Measurements from ENCODE around the gene HOXB6.

HOXB6 gene

GRCh38 chr17:48561884-48562810 lies 42.6 kb downstream of the HOXB6 start:
- peaks cover under 1% of the 10 kb centered on the region for H3K4me1 ChIP-seq (ENCODE audit: control insufficient read depth, low read depth, low read length)
- no peak for DNase-seq
- WGBS (ENCODE audit: extremely low coverage, insufficient coverage, low lambda C conversion rate) = no CpG with 5 or more reads among the region's 15 CpGs
- H3K4me2 ChIP-seq (ENCODE audit: low read length) = no peak overlapping the region
- H3K23ac ChIP-seq (ENCODE audit: low read length) = no peak overlapping the region
- H2BK15ac ChIP-seq (replicated peaks; ENCODE audit: low read depth) = no peak overlapping the region
- H2BK120ac ChIP-seq (ENCODE audit: low read depth, low read length) = no peak overlapping the region
- H3K4me3 ChIP-seq (ENCODE audit: low read length) = no peak overlapping the region
- H2AK5ac ChIP-seq (ENCODE audit: low read length) = no peak overlapping the region
- no peaks in the 10 kb centered on the region for H3K36me3 ChIP-seq (ENCODE audit: control insufficient read depth, insufficient read depth, low read length)
- H4K8ac ChIP-seq (ENCODE audit: low read depth, low read length) = no peak overlapping the region
- H3K79me2 ChIP-seq (ENCODE audit: control insufficient read depth, insufficient read depth, low read length) = no peaks in the 10 kb centered on the region
- no peak overlapping the region for H4K5ac ChIP-seq (ENCODE audit: low read length)
- peaks cover 94% of the 10 kb centered on the region for H3K27me3 ChIP-seq (ENCODE audit: insufficient read depth, low read length, poor library complexity)
- H3K27ac ChIP-seq (ENCODE audit: low read depth, low read length) = no peak overlapping the region
- no peak overlapping the region for H3K56ac ChIP-seq (ENCODE audit: low read length)
- H3K79me1 ChIP-seq (ENCODE audit: low read length) = no peaks in the 10 kb centered on the region
- no peak overlapping the region for H2BK5ac ChIP-seq (ENCODE audit: low read length)
- no peak overlapping the region for H3K9ac ChIP-seq (ENCODE audit: low read length)
- H3K4ac ChIP-seq (ENCODE audit: low read depth, low read length) = no peak overlapping the region
- H3K18ac ChIP-seq (ENCODE audit: low read length) = no peak overlapping the region

- Histone ChIP-seq H3K9ac (ENCODE audit: low read length) (no peak overlapping the region), H3K23ac (ENCODE audit: low read length) (no peak overlapping the region), H2BK15ac (replicated peaks; ENCODE audit: low read depth) (no peak overlapping the region), H3K4me3 (ENCODE audit: low read length) (no peak overlapping the region), H3K56ac (ENCODE audit: low read length) (no peak overlapping the region), H2AK5ac (ENCODE audit: low read length) (no peak overlapping the region), H3K18ac (ENCODE audit: low read length) (no peak overlapping the region), H2BK5ac (ENCODE audit: low read length) (no peak overlapping the region), H4K8ac (ENCODE audit: low read depth, low read length) (no peak overlapping the region), H3K4me1 (ENCODE audit: control insufficient read depth, low read depth, low read length) (no peaks in the 10 kb centered on the region), H3K27ac (ENCODE audit: low read depth, low read length) (no peak overlapping the region), H3K79me2 (ENCODE audit: control insufficient read depth, insufficient read depth, low read length) (no peaks in the 10 kb centered on the region), H3K4ac (ENCODE audit: low read depth, low read length) (no peak overlapping the region), H4K5ac (ENCODE audit: low read length) (no peak overlapping the region), H3K27me3 (ENCODE audit: insufficient read depth, low read length, poor library complexity) (peaks cover 90% of the 10 kb centered on the region), H3K79me1 (ENCODE audit: low read length) (no peaks in the 10 kb centered on the region), H3K36me3 (ENCODE audit: control insufficient read depth, insufficient read depth, low read length) (no peaks in the 10 kb centered on the region), H3K4me2 (ENCODE audit: low read length) (no peak overlapping the region), H2BK120ac (ENCODE audit: low read depth, low read length) (no peak overlapping the region)
- DNase-seq = no peak
- WGBS (ENCODE audit: extremely low coverage, insufficient coverage, low lambda C conversion rate) = no CpG with 5 or more reads among the region's 14 CpGs
Observed at GRCh38 chr17:48559840-48560817, 44.7 kb downstream of the HOXB6 start.

- H2AK5ac ChIP-seq (ENCODE audit: low read length) = no peak overlapping the region
- no peak overlapping the region for H2BK120ac ChIP-seq (ENCODE audit: low read depth, low read length)
- H3K27ac ChIP-seq (ENCODE audit: low read depth, low read length) = no peak overlapping the region
- H3K23ac ChIP-seq (ENCODE audit: low read length) = no peak overlapping the region
- H2BK15ac ChIP-seq (replicated peaks; ENCODE audit: low read depth) = no peak overlapping the region
- H3K79me2 ChIP-seq (ENCODE audit: control insufficient read depth, insufficient read depth, low read length) = no peaks in the 10 kb centered on the region
- H3K18ac ChIP-seq (ENCODE audit: low read length) = no peak overlapping the region
- no peak overlapping the region for H3K56ac ChIP-seq (ENCODE audit: low read length)
- no peak overlapping the region for H3K4me3 ChIP-seq (ENCODE audit: low read length)
- no peak overlapping the region for H2BK5ac ChIP-seq (ENCODE audit: low read length)
- WGBS (ENCODE audit: extremely low coverage, insufficient coverage, low lambda C conversion rate) = no CpG with 5 or more reads among the region's 16 CpGs
- H3K4me2 ChIP-seq (ENCODE audit: low read length) = no peak overlapping the region
- H3K27me3 ChIP-seq (ENCODE audit: insufficient read depth, low read length, poor library complexity) = peaks cover 90% of the 10 kb centered on the region
- H3K4me1 ChIP-seq (ENCODE audit: control insufficient read depth, low read depth, low read length) = no peaks in the 10 kb centered on the region
- no peak for DNase-seq
- H3K4ac ChIP-seq (ENCODE audit: low read depth, low read length) = no peak overlapping the region
- no peak overlapping the region for H4K5ac ChIP-seq (ENCODE audit: low read length)
- H3K36me3 ChIP-seq (ENCODE audit: control insufficient read depth, insufficient read depth, low read length) = no peaks in the 10 kb centered on the region
- no peak overlapping the region for H3K9ac ChIP-seq (ENCODE audit: low read length)
- no peak overlapping the region for H4K8ac ChIP-seq (ENCODE audit: low read depth, low read length)
- no peaks in the 10 kb centered on the region for H3K79me1 ChIP-seq (ENCODE audit: low read length)
Observed at GRCh38 chr17:48559122-48559839, 45.5 kb downstream of the HOXB6 start.

GRCh38 chr17:48558831-48559121 lies 46.0 kb downstream of the HOXB6 start:
- no peak overlapping the region for H4K8ac ChIP-seq (ENCODE audit: low read depth, low read length)
- no peak overlapping the region for H3K4me3 ChIP-seq (ENCODE audit: low read length)
- H3K79me2 ChIP-seq (ENCODE audit: control insufficient read depth, insufficient read depth, low read length) = no peaks in the 10 kb centered on the region
- no peak overlapping the region for H2BK5ac ChIP-seq (ENCODE audit: low read length)
- no peak overlapping the region for H2BK15ac ChIP-seq (replicated peaks; ENCODE audit: low read depth)
- no peak overlapping the region for H3K4ac ChIP-seq (ENCODE audit: low read depth, low read length)
- no peak overlapping the region for H4K5ac ChIP-seq (ENCODE audit: low read length)
- no CpG with 5 or more reads among the region's 2 CpGs for WGBS (ENCODE audit: extremely low coverage, insufficient coverage, low lambda C conversion rate)
- peaks cover 91% of the 10 kb centered on the region for H3K27me3 ChIP-seq (ENCODE audit: insufficient read depth, low read length, poor library complexity)
- no peaks in the 10 kb centered on the region for H3K4me1 ChIP-seq (ENCODE audit: control insufficient read depth, low read depth, low read length)
- H3K36me3 ChIP-seq (ENCODE audit: control insufficient read depth, insufficient read depth, low read length) = no peaks in the 10 kb centered on the region
- no peak overlapping the region for H3K9ac ChIP-seq (ENCODE audit: low read length)
- H3K23ac ChIP-seq (ENCODE audit: low read length) = no peak overlapping the region
- H3K4me2 ChIP-seq (ENCODE audit: low read length) = no peak overlapping the region
- no peak overlapping the region for H2BK120ac ChIP-seq (ENCODE audit: low read depth, low read length)
- no peaks in the 10 kb centered on the region for H3K79me1 ChIP-seq (ENCODE audit: low read length)
- no peak overlapping the region for H3K27ac ChIP-seq (ENCODE audit: low read depth, low read length)
- H2AK5ac ChIP-seq (ENCODE audit: low read length) = no peak overlapping the region
- H3K56ac ChIP-seq (ENCODE audit: low read length) = no peak overlapping the region
- H3K18ac ChIP-seq (ENCODE audit: low read length) = no peak overlapping the region
- DNase-seq = no peak

GRCh38 chr17:48558057-48558830 lies 46.5 kb downstream of the HOXB6 start:
- H2BK120ac ChIP-seq (ENCODE audit: low read depth, low read length) = no peak overlapping the region
- no CpG with 5 or more reads among the region's 13 CpGs for WGBS (ENCODE audit: extremely low coverage, insufficient coverage, low lambda C conversion rate)
- no peak overlapping the region for H3K18ac ChIP-seq (ENCODE audit: low read length)
- no peak overlapping the region for H4K8ac ChIP-seq (ENCODE audit: low read depth, low read length)
- no peaks in the 10 kb centered on the region for H3K4me1 ChIP-seq (ENCODE audit: control insufficient read depth, low read depth, low read length)
- H2BK5ac ChIP-seq (ENCODE audit: low read length) = no peak overlapping the region
- H3K4me2 ChIP-seq (ENCODE audit: low read length) = no peak overlapping the region
- no peak overlapping the region for H3K4me3 ChIP-seq (ENCODE audit: low read length)
- H3K9ac ChIP-seq (ENCODE audit: low read length) = no peak overlapping the region
- no peak overlapping the region for H2BK15ac ChIP-seq (replicated peaks; ENCODE audit: low read depth)
- H3K36me3 ChIP-seq (ENCODE audit: control insufficient read depth, insufficient read depth, low read length) = no peaks in the 10 kb centered on the region
- no peak for DNase-seq
- H3K4ac ChIP-seq (ENCODE audit: low read depth, low read length) = no peak overlapping the region
- no peaks in the 10 kb centered on the region for H3K79me2 ChIP-seq (ENCODE audit: control insufficient read depth, insufficient read depth, low read length)
- H3K56ac ChIP-seq (ENCODE audit: low read length) = no peak overlapping the region
- no peaks in the 10 kb centered on the region for H3K79me1 ChIP-seq (ENCODE audit: low read length)
- H2AK5ac ChIP-seq (ENCODE audit: low read length) = no peak overlapping the region
- no peak overlapping the region for H3K23ac ChIP-seq (ENCODE audit: low read length)
- no peak overlapping the region for H4K5ac ChIP-seq (ENCODE audit: low read length)
- peaks cover 88% of the 10 kb centered on the region for H3K27me3 ChIP-seq (ENCODE audit: insufficient read depth, low read length, poor library complexity)
- H3K27ac ChIP-seq (ENCODE audit: low read depth, low read length) = no peak overlapping the region

All from mesendoderm (in vitro differentiated cells).